B cell (primary cell): ENCODE results near the gene CNTN2.

ENCODE experiments used
- EZH2 ChIP-seq: IDR thresholded peaks from 2 replicates; pipeline ENCODE4 v1.6.1; 2012; ENCODE audit warnings: borderline replicate concordance, low read depth, mild to moderate bottlenecking, moderate library complexity, low read length; ENCODE audit not compliant: insufficient read depth, poor library complexity, severe bottlenecking
- TF ChIP-seq, protein P1 (sequence below): fragments of 200-600 bp; IDR thresholded peaks from one replicate; pipeline ENCODE4 v1.8.0; 2022; ENCODE audit warnings: antibody characterized with exemption, mild to moderate bottlenecking

DNA sequence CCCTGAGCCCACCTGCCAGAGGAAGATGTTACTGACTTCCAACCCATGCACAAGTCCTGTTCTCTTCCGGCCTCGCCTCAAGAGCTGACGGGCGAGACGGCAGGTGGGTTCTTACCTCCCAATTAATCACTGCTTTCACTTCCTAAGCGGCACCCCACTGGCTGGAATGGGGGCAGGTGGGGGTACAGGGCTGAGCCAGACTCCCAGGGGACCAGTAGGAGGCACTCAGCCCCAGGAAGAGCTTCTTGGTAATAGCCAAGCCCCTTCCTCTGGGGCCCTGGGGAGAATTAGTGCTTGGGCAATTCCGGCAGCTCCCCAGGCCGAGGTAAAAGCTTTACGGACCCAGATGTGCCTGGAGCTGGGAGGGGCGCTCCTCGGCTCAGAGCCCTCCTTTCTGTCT lies 9.7 kb downstream of the CNTN2 start:
- TF ChIP-seq, protein P1, sequence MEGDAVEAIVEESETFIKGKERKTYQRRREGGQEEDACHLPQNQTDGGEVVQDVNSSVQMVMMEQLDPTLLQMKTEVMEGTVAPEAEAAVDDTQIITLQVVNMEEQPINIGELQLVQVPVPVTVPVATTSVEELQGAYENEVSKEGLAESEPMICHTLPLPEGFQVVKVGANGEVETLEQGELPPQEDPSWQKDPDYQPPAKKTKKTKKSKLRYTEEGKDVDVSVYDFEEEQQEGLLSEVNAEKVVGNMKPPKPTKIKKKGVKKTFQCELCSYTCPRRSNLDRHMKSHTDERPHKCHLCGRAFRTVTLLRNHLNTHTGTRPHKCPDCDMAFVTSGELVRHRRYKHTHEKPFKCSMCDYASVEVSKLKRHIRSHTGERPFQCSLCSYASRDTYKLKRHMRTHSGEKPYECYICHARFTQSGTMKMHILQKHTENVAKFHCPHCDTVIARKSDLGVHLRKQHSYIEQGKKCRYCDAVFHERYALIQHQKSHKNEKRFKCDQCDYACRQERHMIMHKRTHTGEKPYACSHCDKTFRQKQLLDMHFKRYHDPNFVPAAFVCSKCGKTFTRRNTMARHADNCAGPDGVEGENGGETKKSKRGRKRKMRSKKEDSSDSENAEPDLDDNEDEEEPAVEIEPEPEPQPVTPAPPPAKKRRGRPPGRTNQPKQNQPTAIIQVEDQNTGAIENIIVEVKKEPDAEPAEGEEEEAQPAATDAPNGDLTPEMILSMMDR, result no peak
- TF ChIP-seq EZH2, result no peak
